Right forelimb (tissue), 1 donor: Measurements from ENCODE around the gene TBXAS1.

Experiments used
- DNase-seq: peaks from one replicate; pipeline ENCODE4 v3.0.0-alpha.2; 2018

TBXAS1 gene

GRCh38 chr7:139857791-139858190 is 28.7 kb downstream of the TBXAS1 start:
- no peak for DNase-seq

- no peak for DNase-seq
Measured at GRCh38 chr7:139860090-139860775, 31.2 kb downstream of the TBXAS1 start.

DNA sequence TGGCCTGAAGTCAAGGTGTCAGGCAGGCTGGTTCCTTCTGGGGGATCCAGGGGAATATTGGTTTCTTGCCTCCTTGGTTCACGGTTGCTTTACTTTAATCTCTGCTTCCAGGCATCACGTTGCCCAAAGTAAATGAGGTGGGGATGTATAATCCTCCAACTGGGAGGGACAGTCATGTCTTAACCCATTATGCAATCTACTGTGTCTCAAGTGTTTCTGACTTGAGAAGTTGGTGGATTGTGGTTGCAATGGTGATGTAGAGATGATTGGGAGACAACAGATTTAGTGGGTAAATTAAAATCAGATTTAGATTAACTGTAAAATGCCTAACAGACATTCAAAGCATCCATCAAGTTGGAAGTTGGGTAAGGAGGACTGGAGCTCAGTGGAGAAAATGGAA is 32.7 kb downstream of the TBXAS1 start:
- no peak for DNase-seq

DNA sequence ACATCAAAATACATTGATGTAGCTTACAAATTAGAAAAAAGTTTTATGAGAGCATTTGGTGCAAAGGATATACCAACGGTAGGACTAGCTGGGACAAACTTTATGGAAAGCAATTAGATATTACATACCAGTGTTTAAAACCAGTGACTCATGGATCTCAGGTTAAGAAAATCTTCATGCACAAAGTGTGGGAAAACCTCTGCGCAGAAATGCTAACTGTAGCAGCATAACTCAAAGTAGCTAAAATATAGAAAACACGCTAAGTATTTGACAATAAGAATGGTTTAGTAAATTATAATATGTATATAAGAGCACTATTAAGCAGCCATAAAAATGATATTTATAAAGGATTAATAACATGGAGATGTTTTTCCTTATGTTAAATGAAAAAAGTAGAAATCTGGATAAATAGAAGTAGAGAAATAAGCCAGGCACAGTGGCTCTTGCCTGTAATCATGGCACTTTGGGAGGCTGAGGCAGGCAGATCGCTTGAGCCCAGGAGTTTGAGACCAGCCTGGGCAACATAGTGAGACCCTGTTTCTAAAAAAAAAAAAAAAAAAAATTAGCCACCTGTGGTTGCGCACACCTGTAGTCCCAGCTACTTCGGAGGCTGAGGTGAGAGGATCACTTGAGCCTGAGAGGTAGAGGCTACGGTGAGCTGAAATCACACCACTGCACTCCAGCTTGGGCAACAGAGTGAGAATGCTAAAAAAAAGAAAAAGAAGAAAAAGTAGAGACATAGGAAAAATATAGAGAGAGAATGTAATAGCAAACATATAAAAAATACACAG is 37.2 kb downstream of the TBXAS1 start:
- DNase-seq: no peak

DNA sequence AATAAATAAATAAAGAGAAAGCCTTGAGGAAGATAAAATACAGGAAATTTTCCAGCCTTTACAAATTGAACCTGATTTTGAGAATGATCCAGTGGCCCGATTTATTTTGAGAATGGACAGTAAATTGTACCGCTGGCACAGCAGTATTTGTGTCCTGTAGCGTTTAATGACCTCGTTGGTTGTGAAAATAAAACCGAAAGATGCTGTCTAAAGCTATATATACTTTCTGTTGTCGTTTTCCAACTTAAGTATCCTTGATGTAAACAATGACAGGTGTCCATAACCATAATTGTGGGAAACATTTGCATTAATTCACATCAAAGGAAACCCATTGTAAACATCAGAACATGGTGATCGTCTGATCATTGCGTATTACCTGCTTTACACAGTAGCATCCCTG is 38.8 kb downstream of the TBXAS1 start:
- DNase-seq: no peak

DNA sequence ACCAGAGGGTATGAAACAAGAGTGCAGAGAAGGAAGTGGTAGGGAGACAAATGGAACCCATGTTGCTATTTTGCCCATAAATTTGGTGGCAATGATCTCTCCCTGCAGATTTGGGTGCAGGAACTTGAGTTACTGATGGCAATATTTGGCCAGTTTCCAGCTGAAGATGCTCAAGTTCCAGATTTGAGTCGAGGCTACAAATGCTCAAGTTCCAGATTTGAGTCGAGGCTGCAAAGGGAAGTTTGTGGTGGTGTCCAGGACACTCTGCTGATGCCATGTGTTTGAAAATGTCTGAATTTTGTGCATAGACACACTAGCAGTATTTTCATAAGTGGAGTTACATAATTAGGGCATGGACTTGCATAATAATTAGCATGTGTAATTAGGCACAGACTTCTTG is 40.8 kb downstream of the TBXAS1 start:
- DNase-seq: no peak

DNA sequence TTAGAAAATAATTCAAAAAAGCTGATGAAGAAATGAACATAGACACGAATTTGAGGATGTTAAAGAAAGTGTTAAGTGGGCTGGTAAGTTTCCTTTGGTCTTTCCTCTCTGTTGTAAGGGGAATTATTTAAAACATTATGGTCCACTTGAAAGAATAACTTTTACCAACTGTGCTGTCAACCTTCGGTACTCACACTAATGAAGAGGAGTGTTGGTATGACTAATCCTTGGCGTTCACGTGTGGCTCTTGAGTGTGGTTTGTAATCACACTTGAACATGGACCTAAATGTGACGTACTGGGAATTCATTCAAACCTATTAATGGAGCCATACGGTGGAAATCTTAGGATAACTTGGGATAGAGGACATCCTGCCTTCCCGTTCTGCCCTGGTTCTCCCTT is 41.3 kb downstream of the TBXAS1 start:
- no peak for DNase-seq

DNA sequence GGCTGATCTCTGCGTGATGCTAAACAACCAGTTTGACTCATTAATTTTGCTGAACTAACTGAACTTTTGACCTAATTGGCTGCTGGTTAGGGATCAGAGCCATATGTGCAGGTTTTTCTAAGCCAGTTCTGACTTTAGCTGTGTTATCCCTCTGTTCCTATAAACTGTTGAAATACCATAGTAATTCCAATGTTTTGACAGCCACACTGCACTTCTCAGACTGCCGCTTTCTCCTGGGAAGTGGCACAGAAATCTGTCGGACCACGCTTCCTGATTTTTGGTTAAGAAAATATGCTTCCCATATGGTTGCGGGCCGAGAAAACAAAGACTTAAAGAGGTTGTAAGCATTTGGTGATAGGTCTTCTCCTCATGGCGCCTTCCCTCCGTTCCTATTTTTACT is 42.3 kb downstream of the TBXAS1 start:
- DNase-seq: no peak

DNA sequence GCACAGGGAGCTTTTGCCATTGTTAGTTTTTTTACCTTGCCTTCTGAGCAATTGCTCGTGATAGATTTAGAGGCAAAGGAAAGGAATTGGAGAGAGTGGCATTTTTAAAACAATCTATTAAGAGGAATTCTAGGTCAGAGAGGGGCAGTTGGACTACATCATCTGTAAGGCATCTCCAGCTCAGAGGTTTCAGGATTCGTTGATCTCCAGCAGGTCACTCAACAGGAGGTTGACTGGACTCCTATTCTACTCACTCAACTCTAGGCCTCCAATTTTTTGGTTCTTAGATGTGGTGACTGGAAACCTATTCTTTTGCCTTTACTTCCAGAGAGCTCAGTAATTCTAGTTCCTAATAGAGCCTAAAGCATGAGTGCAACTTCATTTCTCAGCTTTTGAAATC is 42.8 kb downstream of the TBXAS1 start:
- no peak for DNase-seq

DNA sequence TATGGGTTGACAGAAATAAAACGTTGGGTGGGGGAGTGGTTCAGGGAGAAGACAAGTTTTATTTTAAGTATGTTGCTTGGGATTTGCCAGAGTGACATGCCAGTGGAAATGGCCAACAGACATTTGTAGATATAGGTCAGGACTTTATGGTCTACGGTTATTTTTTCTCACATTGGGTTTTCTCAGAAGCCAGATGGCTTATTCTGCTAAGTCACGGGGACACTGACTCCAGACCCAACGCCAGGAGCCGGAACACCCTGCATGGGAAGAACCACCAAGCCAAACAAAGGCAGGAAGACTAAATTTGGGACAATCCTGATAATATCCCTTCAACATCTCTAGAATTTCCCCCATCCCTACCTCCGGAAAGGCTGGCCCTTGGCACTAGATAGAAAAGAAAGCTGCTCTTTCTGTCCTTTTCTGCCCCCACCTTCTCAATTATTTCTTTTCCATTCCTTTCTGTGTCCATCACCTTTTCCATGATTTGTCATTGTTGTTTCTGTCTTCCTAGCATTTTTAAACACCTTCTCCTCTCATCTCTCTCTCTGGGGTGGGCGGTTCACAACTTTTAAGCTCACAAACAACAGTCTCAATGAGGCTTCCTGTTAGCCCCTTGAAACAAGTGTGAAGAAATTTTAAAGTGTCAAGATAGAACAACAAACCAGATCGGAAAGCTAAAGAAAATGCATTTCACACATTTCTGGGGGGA is 44.7 kb downstream of the TBXAS1 start:
- DNase-seq: no peak

DNA sequence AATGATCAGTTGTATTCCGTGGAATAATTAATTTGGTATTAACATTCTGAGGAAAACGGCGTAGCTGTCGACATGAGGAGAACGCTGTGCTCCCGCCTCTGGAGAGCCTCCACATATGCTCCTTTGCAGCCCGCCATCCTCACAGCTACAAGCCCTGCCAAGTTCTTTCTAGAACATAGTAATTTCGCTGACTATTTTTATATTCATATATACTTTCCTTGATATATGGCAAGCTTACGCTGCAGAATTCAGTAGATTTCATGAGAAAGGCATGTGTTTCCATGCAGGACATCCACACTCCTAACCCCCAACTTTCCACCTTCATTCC is 45.2 kb downstream of the TBXAS1 start:
- DNase-seq: no peak

DNA sequence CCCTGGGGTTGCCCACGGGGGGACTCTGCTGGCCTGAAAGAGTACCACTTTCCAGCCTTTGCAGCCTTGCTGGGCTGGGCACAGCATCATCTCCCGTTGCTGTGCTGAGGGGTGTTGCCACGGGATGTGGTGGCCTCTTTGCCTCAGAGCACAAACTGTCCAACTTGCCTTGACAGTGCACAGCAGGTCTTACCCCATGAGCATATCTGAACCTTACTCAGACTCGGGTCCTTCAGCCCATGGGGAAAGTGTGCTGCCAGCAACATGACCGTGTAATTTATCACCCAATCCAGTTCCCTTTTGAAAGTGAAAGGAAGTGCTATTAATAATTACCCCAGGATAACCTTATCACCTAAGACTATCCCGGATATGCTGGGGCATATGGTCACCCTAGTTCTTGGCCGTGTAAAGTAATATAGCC is 46.8 kb downstream of the TBXAS1 start:
- no peak for DNase-seq

DNA sequence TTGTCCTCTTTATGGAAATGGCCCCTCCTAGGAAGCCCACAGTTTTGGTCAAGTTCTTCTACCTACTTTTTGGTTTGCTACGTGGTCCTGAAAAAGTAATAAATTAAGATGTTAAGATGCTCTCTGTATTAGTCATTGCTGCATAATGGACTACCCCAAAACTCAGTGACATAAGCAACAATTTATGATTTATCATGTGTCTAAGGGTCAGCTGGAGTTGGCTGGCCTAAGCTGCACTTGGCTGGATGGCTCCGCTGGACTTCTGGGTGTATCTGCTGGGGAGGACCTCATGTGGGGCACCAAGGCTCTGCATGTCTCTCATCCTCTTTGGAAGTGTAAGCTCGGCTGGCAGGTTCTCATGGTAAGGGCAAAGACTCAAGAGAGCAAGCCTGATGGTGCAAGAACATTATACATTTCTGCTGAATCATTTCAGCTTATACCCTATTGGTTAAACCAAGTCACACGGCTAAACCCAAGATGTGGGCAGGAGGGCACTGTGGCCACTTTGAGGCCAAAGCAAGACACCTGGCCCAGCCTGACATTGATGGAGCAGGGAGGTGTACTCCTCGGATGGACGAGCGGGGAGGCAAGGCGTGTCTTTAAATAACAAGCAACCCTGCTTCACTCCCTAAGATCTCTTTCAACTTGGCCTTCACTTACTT is 47.7 kb downstream of the TBXAS1 start:
- DNase-seq: no peak

DNA sequence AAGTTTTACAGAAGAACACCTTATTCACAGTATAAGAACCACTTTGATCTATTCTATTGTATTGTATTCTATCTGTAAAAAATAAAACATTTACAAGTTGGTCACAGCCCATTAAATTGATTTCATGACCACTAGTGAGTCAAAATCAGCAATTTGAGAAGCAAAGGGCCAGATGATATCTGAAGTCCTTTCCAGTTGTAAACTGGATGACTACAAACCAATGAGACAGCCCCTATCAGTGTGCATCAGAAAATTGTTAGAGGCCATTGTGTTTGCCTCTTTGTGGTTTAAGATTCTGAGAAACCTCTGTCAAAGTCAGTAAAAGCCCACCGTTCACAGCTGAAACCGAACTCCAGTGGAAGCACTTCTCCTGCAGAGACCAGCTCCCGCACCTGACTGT is 54.8 kb downstream of the TBXAS1 start:
- DNase-seq: no peak

DNA sequence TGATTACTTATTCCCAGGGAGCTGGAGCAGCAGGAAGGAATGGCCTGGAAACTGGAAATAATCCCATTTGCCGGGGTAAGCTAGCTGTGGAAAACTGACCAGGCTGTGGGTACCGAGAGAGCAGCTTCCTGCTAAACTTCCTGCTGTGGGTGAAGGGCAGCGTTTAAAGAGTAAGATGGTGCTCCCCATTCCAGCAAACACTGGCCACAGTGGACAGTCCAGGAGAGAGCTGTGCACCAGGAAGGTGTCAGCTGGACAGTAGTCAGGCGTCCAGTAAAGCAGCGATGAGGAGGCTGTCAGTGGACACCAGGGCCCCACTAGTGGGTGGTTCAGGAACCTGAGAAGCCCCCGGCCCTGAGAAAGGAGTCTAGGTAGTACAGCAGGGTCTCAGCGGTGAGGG is 55.4 kb downstream of the TBXAS1 start:
- DNase-seq: no peak

GRCh38 chr7:139885511-139885910 is 56.4 kb downstream of the TBXAS1 start:
- no peak for DNase-seq

GRCh38 chr7:139886206-139886605 is 57.1 kb downstream of the TBXAS1 start:
- no peak for DNase-seq

DNA sequence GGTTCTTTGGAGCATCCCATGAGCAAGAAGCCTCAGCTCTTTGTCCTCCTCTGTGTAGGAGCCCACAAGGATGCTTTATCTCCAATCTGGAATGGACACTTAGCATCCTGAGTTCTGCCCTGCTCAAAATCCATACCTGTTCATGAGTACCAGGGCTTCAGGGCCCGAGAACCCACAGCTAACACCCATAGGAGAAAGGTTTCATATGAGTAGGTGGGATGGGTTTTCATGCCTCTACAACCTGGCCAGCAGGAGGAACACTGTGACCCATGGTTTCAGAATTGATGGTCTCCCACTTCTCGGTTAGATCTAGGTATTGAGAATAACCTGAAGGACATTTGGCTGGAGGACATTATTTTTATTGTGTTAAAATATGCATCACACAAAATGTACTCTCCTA is 57.8 kb downstream of the TBXAS1 start:
- no peak for DNase-seq

DNA sequence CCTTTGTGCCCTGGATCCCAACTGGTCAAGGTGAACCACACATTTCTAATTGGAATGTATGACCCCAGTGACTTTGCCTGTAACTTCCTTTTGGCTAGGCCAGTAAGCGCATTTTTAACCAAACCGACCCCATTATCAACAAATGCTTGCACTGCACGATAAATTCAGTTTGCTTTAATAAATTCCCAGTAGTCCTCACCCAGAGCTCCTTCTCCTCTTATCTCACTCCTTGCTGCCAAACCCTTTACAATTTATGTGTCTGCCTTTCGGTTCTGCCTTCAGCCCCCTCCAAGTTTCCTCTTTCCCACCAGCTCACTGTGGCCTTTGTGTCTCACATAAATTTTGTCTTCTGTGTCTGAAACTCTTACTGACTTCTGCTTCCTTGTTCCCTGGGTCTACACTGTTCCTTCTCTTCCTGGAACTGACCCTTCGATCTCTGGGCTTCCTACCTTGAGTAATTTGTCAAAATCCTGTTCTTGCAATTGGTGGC is 59.0 kb downstream of the TBXAS1 start:
- no peak for DNase-seq

GRCh38 chr7:139889186-139889871 is 60.3 kb downstream of the TBXAS1 start:
- no peak for DNase-seq

GRCh38 chr7:139893461-139893860 is 64.4 kb downstream of the TBXAS1 start:
- DNase-seq: no peak

- no peak for DNase-seq
Measured at GRCh38 chr7:139893999-139894398, 64.9 kb downstream of the TBXAS1 start.
